DLD1 (cell line): ENCODE results near the gene HGFAC.

Experiments
- in situ Hi-C: cut with HindIII; loops from 2 replicates; pipeline ENCODE4 v1.10.0; 2017; ENCODE audit warnings: low sequenced_read_pairs

The HGFAC gene

DNA sequence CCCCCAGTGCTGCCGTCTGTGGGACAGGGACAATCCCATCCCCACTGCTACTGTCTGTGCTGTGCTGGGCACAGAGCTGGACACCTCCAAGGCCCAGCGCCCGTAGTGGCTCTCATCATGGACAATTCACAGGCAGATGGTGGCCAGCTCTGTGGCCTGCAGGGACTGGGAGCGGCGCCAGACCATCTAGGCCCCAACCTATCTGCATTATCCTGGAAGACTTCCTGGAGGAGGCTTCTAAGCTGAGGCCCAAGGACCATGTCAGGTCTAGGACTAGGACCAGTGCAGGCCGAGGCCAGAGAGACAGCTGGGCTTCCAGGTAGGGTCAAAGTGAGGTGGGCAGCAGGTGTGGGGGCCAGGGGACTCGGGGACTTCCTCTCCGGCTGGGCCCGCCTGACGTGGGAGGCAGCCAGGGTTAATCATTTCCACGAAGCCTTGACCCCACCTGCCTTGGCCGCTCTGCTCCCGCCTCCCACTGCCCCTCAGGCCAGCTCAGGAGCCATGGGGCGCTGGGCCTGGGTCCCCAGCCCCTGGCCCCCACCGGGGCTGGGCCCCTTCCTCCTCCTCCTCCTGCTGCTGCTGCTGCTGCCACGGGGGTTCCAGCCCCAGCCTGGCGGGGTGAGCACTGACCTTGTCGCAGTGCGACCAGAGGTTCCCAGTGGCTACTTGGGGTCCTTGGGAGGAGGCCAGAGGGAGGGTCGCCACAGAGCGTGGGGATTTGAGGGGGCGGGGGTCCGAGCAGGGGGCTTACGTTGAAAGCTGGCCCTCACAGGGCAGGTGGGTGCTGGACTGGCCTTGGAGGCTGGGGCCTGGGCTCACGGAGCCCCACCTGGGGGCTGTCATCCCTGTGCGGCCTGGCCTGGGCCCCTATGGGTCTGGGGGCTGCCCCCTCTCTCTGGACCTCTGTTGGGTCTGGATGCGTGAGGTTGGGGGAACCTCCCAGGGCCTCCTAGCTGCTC is at the start of gene HGFAC:
Gene HGFAC, plus strand, starts transcription at position 468 of the 959 bp plus-strand sequence. Its CDS starts 34 bp downstream, at position 502.
- in situ Hi-C loops, result loop anchor here (25.0 kb wide), 1 partner anchor 304 kb away; no protein-coding TSS in a partner anchor

DNA sequence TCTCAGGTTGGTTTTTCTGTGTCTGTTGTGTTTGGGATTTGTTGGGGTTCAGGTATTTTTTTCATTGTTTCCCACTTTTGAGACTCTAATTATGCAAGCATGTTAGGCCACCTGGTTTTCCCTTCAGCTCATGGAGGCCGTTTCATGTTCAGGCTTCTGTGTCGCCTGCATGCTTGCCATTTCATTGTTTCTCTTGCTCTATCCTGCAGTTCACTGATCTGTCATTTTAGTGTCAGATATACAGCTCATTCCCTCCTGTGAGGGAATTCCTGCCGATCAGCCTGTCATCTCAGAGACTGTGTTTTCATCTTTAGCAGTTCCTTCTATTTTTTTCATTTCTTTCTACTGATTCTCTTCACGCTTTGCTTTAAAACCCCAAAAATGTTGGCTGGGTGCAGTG is 49.4 kb upstream of the HGFAC start:
- in situ Hi-C loops, result no loop called here

DNA sequence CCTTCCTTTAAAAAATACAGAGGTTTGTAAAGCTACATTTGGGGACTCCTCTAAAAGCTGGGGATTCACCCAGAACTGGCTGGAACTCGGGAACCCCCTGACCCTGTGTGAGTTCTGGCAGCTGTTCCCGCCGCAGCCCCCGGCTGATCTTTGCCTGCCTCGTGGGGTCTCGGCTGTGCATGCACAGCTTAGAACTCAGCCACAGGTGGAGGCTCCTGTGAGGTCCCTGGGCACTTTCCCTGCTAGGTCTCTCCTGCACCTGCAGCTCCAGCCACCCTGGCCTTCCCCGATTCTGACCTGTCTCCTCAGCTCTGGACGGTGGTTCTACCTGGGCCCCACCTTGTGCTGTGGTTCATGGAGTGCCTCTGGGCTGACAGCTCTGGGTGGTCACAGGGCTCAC is 48.6 kb upstream of the HGFAC start:
- in situ Hi-C loops, result no loop called here

GRCh38 chr4:3396600-3396999 is 45.2 kb upstream of the HGFAC start:
- in situ Hi-C loops, result no loop called here

GRCh38 chr4:3397128-3397527 is 44.6 kb upstream of the HGFAC start:
- in situ Hi-C loops, result no loop called here

DNA sequence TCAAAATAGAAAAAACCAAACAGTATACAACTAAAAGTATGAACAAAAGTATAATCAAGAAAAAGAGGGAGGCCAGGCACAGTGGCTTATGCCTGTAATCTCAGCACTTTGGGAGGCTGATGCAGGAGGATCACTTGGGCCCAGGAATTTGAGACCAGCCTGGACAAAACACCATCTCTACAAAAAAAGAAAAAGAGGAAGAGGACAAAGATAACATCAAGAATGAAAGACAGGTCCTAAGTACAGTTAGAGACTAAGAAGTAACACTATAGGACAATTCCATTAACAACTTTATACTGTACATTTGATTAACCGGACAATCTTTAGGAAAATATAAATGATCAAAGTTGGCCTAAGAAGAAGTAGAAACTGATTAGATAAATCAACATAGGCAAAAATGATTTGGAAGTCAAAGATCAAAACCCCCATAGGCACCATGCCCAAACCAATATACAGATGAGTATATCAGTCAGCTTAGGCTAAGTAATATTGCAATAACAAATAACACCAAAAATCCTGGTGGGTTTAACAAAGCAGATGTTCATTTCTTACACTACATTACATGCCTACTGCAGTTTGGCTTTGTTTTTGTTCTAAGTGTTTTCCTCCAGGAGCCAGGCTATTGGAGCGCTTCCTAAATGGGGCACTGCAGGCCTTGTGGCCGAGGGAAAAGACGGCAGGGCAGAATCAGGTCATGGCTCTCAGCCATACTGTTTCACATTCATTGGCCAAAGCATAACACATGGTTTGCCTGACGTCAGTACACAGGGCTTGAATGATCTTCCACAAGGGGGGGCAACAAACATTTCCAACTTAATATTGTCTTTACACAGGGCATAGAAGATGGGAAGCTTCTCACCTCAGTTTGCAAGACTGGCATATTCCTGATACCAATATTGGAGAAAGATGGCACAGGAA is 42.2 kb upstream of the HGFAC start:
- in situ Hi-C loops, result no loop called here

GRCh38 chr4:3401436-3402171 is 40.2 kb upstream of the HGFAC start:
- in situ Hi-C loops, result no loop called here

GRCh38 chr4:3402491-3403347 is 39.0 kb upstream of the HGFAC start:
- in situ Hi-C loops, result no loop called here

- in situ Hi-C loops, result no loop called here
Observed at GRCh38 chr4:3403348-3403906, 38.3 kb upstream of the HGFAC start.

DNA sequence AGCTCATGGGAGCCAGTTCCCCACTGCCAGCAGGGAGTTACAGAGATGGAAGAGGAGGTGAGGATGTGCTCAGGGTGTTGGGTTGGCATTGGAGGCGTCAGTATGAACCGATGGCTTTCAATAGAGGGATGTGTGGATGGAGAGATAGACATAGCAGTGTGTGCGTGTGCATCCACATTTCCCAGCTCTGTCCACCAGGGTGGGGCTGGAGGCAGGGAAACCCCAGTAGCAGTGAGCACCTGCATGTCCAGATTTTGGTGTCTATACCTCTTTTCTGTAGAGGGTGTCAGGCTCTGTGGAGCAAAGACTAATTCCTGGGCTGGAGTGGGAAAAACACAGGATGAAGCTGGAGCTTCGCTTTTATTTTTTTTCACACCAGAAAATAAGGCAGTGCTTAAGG is 37.2 kb upstream of the HGFAC start:
- in situ Hi-C loops, result no loop called here

- in situ Hi-C loops, result no loop called here
Observed at GRCh38 chr4:3405176-3405575, 36.6 kb upstream of the HGFAC start.

GRCh38 chr4:3406021-3406420 is 35.7 kb upstream of the HGFAC start:
- in situ Hi-C loops, result no loop called here

DNA sequence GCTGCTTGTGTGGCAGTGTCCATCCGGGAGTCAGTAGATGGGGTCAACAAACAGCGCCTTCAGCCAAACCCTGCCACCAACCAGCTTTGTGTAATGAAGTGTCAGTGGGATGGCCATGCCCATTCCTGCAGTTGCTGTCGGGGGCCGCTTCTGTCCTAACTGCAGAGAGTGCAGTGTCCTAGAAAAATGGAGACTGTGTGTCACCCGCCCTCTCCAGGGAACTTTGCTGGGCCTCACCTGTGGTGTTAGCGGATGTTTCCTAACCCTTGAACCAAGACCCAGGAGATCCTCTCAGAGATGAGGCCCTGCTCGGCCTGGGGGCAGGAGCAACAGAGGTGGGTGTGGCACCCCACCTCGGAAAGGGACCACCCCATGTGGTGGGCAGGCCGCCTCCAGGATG is 35.3 kb upstream of the HGFAC start:
- in situ Hi-C loops, result no loop called here

- in situ Hi-C loops, result no loop called here
Observed at GRCh38 chr4:3407171-3407771, 34.5 kb upstream of the HGFAC start.

GRCh38 chr4:3407930-3408792 is 33.6 kb upstream of the HGFAC start:
- in situ Hi-C loops, result no loop called here

- in situ Hi-C loops, result no loop called here
Observed at GRCh38 chr4:3408793-3409330, 32.9 kb upstream of the HGFAC start.

- in situ Hi-C loops, result no loop called here
Observed at GRCh38 chr4:3409571-3410091, 32.1 kb upstream of the HGFAC start.
